ENCODE measurements around the gene ZBTB45.

- TF ChIP-seq CTCF (IDR thresholded peaks at IDR 0.05) (no peak), POLR2A (IDR thresholded peaks at IDR 0.05) (no peak)
Observed at GRCh38 chr19:58563823-58564222, 44.2 kb upstream of the ZBTB45 start.
